HFF-Myc (cell line): ENCODE results near the gene CTNND2.
"Not testable (repeated sequence)": the region's sequence is repeated elsewhere in the genome, so short reads cannot be mapped to it uniquely, and the experiment has no call there.

Experiments used
- DNase-seq: peaks from one replicate; pipeline ENCODE4 v3.0.0-alpha.2; 2011; ENCODE audit warnings: low read depth; ENCODE audit errors: extremely low read depth
- H3K4me3 ChIP-seq: replicated peaks from 2 replicates; pipeline ENCODE4 v1.5.1; 2011; ENCODE audit warnings: low read depth, mild to moderate bottlenecking, control low read depth, low read length
- CTCF ChIP-seq: IDR thresholded peaks from 2 replicates; pipeline ENCODE4 v1.5.1; 2012; ENCODE audit warnings: mild to moderate bottlenecking, low read depth, low read length, control low read depth; ENCODE audit errors: missing control alignments

CTNND2 gene

DNA sequence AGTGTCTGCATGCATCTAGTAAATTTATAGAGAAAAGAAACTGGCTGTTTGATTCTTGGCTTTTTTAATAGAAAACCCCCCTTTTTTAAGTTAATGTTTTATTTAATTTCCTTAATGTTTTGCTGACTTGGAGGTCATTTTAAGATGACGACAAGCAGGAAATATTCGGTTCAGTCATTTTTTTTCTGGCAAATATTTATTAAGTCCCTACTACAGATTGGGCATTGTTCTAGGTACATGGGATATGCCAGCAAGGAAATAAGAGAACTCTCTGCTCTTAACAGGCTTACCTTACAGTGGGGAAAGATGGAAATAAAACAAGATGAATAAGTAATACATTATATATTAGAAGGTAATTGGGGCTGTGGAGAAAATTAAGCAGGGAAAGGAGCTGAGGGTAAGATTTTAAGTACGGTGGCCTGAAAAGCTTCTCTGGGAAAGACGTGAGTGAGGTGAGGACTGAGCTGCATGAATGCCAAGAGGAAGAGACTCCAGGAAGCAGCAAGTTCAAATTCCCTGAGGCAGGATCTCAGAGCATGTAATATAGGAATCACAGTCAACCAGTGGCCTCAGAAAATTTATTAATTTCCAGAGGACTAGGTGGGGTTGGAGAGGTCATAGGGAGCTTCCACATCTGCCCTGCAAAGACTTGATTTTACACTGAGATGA is 827.2 kb downstream of the CTNND2 start:
- H3K4me3 ChIP-seq, result no peak overlapping the region
- no peak for DNase-seq
- TF ChIP-seq CTCF, result no peak

DNA sequence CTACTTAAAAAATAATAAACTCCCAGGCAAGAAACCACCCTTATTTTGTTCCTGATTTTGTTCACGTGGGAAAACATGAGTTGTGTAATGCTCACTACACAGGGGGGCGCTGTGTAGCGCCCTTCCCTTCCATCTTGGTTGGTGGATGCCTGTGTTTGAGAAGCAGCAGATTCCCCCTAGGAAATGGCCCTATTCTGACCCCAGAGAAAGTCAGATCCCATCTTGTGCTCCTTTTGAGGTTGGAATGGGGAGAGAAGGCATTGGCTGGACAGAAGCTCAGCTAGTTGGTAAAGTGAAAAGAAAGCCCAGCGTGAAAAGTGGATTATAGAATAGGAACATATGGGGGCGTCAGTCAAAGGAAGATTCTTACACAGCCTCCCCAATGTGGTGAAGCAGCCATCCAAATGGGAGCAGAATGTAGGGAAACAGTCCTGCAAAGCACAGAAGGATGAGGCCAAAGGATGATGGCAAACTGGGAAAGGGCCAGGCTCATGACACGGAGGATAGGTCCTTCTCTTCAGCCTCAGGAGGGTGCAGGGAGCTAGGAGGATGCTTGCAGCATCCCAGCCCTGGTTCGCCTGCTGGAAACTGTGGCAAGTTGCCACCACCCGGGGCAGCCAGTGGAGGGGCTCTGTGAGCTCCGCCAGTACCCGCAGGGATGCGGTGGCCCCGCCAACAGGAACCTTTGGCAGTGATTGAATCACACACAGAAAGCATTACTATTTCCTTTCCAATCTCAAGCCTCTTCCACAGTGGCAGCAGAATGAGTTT is 829.0 kb downstream of the CTNND2 start:
- no peak for DNase-seq
- peak; percentile 30 for TF ChIP-seq CTCF
- H3K4me3 ChIP-seq, result no peak overlapping the region

GRCh38 chr5:11072568-11072967 is 831.7 kb downstream of the CTNND2 start:
- no peak for DNase-seq
- H3K4me3 ChIP-seq, result no peak overlapping the region
- no peak for TF ChIP-seq CTCF

DNA sequence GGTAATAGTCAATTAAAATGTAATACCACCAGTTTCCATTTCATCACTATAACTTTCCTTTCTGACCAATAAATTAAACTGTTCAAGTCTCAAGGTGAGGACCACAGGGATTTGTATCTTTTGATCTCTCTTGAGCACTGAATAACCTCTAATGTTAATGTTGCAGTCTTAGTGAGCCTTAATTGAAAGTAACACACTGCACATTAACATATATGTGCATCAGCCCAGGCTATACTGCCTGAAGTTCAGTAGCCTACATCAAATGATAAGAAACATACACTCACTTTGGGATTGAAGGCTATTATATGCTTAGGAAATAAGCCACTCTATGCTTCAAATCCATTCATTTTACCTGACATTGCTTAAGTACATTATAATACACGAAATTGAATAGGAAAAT is 832.2 kb downstream of the CTNND2 start:
- no peak overlapping the region for H3K4me3 ChIP-seq
- DNase-seq, result no peak
- TF ChIP-seq CTCF, result no peak

DNA sequence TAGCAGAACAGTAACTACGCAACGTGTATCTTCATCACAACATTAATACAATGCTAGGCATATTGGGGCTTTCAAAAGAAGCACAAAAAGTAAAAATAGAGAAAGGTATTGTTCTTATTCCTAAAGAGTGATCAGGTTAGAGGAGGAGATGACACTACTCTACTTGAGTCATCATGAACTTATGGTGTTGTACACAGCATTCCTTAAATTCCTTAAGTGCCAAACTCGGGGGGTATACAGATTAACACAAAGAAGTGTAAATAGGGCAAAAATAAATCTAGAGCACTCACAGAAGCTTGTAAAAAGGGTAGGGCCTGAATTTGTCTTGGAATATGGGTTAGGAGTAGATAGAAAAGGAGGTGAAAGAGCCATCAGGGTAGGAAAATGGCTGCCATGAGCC is 835.2 kb downstream of the CTNND2 start:
- no peak for DNase-seq
- no peak for TF ChIP-seq CTCF
- no peak overlapping the region for H3K4me3 ChIP-seq

DNA sequence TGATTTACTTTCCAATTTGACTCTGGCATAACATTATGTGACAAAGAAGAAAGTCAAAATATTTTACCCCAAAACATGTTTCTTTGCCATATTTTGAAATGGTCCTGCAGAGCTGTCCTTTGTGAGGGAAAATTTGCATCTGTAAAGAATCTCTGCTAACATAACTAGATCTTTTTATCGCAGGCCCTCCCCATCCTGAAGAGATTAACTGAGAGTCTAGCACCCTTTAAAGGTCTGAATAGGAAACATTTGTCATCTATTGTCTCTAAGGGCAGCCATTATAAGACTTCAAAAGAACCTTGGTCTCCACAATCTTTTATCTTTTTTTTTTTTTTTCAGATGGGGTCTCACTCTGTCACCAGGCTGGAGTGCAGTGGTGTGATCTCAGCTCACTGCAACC is 838.5 kb downstream of the CTNND2 start:
- not testable (repeated sequence) for H3K4me3 ChIP-seq, DNase-seq

- DNase-seq, result no peak
- H3K4me3 ChIP-seq, result no peak overlapping the region
- no peak for TF ChIP-seq CTCF
Measured at GRCh38 chr5:11064763-11065450, 839.3 kb downstream of the CTNND2 start.
